Esophagus muscularis mucosa (tissue), 4 donors: Measurements from ENCODE around the gene C12orf57. TPM values are rescaled to one million over a fixed set of nuclear protein-coding genes. Genes with fewer than 3 reads are reported as not detected.

Experiments
- DNase-seq: peaks from one replicate; pipeline ENCODE4 v3.0.0-alpha.2; 2017; ENCODE audit errors: extremely low spot score
- H3K27ac ChIP-seq, 4 donors: fragments of 200-600 bp; sonication (generic); replicated peaks in 1 of 4; 1 replicate in 3 of 4; 2 replicates in 1 of 4; pipeline ENCODE4 v1.5.1; 2016 to 2019; ENCODE audit warnings: mild to moderate bottlenecking in 1 of 4
- H3K27me3 ChIP-seq, 4 donors: fragments of 200-600 bp; sonication (generic); one replicate each; pipeline versions ENCODE4 v1.5.1 to v1.6.0; 2016 to 2019
- H3K36me3 ChIP-seq, 4 donors: fragments of 200-600 bp; sonication (generic); one replicate each; pipeline ENCODE4 v1.5.1; 2016 to 2019
- H3K4me1 ChIP-seq, 4 donors: fragments of 200-600 bp; sonication (generic); one replicate each; pipeline ENCODE4 v1.5.1; 2016 to 2019
- H3K4me3 ChIP-seq, 4 donors: fragments of 200-600 bp; sonication (generic); 1 replicate in 2 of 4; 2 replicates in 2 of 4; pipeline ENCODE4 v1.5.1; 2016 to 2019; ENCODE audit warnings: mild to moderate bottlenecking in 4 of 4, moderate library complexity in 1 of 4
- H3K9me3 ChIP-seq, 4 donors: fragments of 200-600 bp; sonication (generic); 1 replicate in 3 of 4; 2 replicates in 1 of 4; pipeline ENCODE4 v1.5.1; 2016 to 2019
- CTCF ChIP-seq, 3 experiments: fragments of 200-600 bp in 2 of 3; fragments of 450-650 bp in 1 of 3; sonication (generic) in 2 of 3; IDR thresholded peaks; one replicate each; pipeline ENCODE4 v1.5.1; 2017 to 2019; ENCODE audit warnings: antibody characterized with exemption in 3 of 3, mild to moderate bottlenecking in 2 of 3, moderate library complexity in 1 of 3
- EP300 ChIP-seq: sonication (generic); formaldehyde crosslinking; IDR thresholded peaks from one replicate; pipeline ENCODE4 v1.6.1; 2017; ENCODE audit warnings: antibody characterized with exemption
- POLR2A ChIP-seq: fragments of 450-650 bp; IDR thresholded peaks from one replicate; pipeline ENCODE4 v1.6.1; 2017; ENCODE audit warnings: antibody characterized with exemption, moderate library complexity, mild to moderate bottlenecking, low read depth
- POLR2AphosphoS5 ChIP-seq, 2 donors: sonication (generic); formaldehyde crosslinking; IDR thresholded peaks; one replicate each; pipeline ENCODE4 v1.6.1; 2017; ENCODE audit warnings: antibody characterized with exemption in 2 of 2
- whole genome bisulfite sequencing: methylation state at CpG from one replicate; pipeline ENCODE4 v1.1.5; 2018; 5-methylcytosine and 5-hydroxymethylcytosine counted together
- intact Hi-C: fragments of 100-400 bp; cut with DNase I; formaldehyde crosslinking; loops from one replicate; pipeline ENCODE4 v1.15.1; 2023
- total RNA-seq, 4 donors: library from RNA; depleted of rRNA; stranded (reverse); fragments of >200 nt; gene quantifications; one replicate each; pipeline versions ENCODE4 v1.1.0 to v1.2.1, GENCODE V29; 2016

The C12orf57 gene
- total RNA-seq, 4 donors from 2014 or later, result 307 to 437 (median 325) TPM

- peak overlapping the region in 1 of 4 donors; percentile 5 for H3K4me3 ChIP-seq
- 66% methylated on average over 22 of the region's 24 CpGs for WGBS
- H3K36me3 ChIP-seq, result no peaks in the 10 kb centered on the region
- no peaks in the 10 kb centered on the region for H3K27me3 ChIP-seq
- intact Hi-C loops, result no loop called here
- H3K27ac ChIP-seq, result peak overlapping the region in 3 of 4 donors; percentile 38 to 57 (median 46)
- no peaks in the 10 kb centered on the region for H3K9me3 ChIP-seq
- H3K4me1 ChIP-seq, result peaks cover 40 to 54% (median 46%) of the 10 kb centered on the region in 4 donors
- TF ChIP-seq EP300, result no peak
- TF ChIP-seq POLR2A, result no peak
- TF ChIP-seq CTCF (IDR thresholded peaks at IDR 0.05), result no peak
- no peak for TF ChIP-seq POLR2AphosphoS5 (IDR thresholded peaks at IDR 0.05)
- no peak for DNase-seq
These were observed 15.4 kb downstream of the C12orf57 start for GRCh38 chr12:6959058-6959804.

GRCh38 chr12:6959805-6960592 is 16.2 kb downstream of the C12orf57 start:
- H3K9me3 ChIP-seq, result no peaks in the 10 kb centered on the region
- H3K36me3 ChIP-seq, result peaks cover 0 to 4% (median 1%) of the 10 kb centered on the region in 4 donors
- H3K4me3 ChIP-seq, result no peak overlapping the region
- intact Hi-C loops, result no loop called here
- TF ChIP-seq CTCF (IDR thresholded peaks at IDR 0.05) (no peak), POLR2AphosphoS5 (IDR thresholded peaks at IDR 0.05) (no peak), POLR2A (no peak), EP300 (no peak)
- no peak for DNase-seq
- H3K4me1 ChIP-seq, result peaks cover 46 to 61% (median 49%) of the 10 kb centered on the region in 4 donors
- peak overlapping the region in 2 of 4 donors; percentile 38 to 57 for H3K27ac ChIP-seq
- 89% methylated on average over 21 of the region's 26 CpGs for WGBS
- no peaks in the 10 kb centered on the region for H3K27me3 ChIP-seq

- Histone ChIP-seq H3K27ac (peak overlapping the region; percentile 61 to 84 (median 71)), H3K4me3 (peak overlapping the region in 1 of 4 donors; percentile 30), H3K9me3 (no peaks in the 10 kb centered on the region), H3K27me3 (no peaks in the 10 kb centered on the region), H3K4me1 (peaks cover 47 to 65% (median 52%) of the 10 kb centered on the region in 4 donors), H3K36me3 (peaks cover 5 to 11% (median 8%) of the 10 kb centered on the region in 4 donors)
- DNase-seq, result no peak
- 83% methylated on average over 12 of the region's 13 CpGs for WGBS
- intact Hi-C loops, result no loop called here
- TF ChIP-seq CTCF (IDR thresholded peaks at IDR 0.05), result no peak
- no peak for TF ChIP-seq POLR2A
- TF ChIP-seq POLR2AphosphoS5 (IDR thresholded peaks at IDR 0.05), result no peak
- no peak for TF ChIP-seq EP300
These were observed 16.9 kb downstream of the C12orf57 start for GRCh38 chr12:6960593-6961277.

- TF ChIP-seq CTCF (IDR thresholded peaks at IDR 0.05) (no peak), POLR2AphosphoS5 (IDR thresholded peaks at IDR 0.05) (peak in 1 of 2 donors; percentile 19)
- intact Hi-C loops, result no loop called here
- 48% methylated on average over 9 of the region's 24 CpGs for WGBS
- Histone ChIP-seq H3K27me3 (no peaks in the 10 kb centered on the region), H3K36me3 (peaks cover 10 to 17% (median 14%) of the 10 kb centered on the region in 4 donors), H3K9me3 (no peaks in the 10 kb centered on the region), H3K4me3 (peak overlapping the region; percentile 18 to 30 (median 21)), H3K4me1 (peaks cover 47 to 65% (median 52%) of the 10 kb centered on the region in 4 donors), H3K27ac (peak overlapping the region; percentile 61 to 84 (median 71))
- DNase-seq, result no peak
These were observed 17.5 kb downstream of the C12orf57 start for GRCh38 chr12:6961278-6961694.
